OCI-LY1 (cell line): ENCODE data around the gene SPATA33.

Experiments used
- EZH2 ChIP-seq: fragments of 200-600 bp; sonication (generic), shearing (Covaris generic); IDR thresholded peaks from 2 replicates; pipeline ENCODE4 v1.8.0; 2017; ENCODE audit warnings: borderline replicate concordance, mixed run types, mild to moderate bottlenecking, antibody characterized with exemption, low read length, moderate library complexity, mixed read lengths
- TF ChIP-seq, protein P1 (sequence below): fragments of 200-600 bp; sonication (generic), shearing (Covaris generic); IDR thresholded peaks from 2 replicates; pipeline ENCODE4 v1.5.1; 2017; ENCODE audit warnings: mild to moderate bottlenecking, antibody characterized with exemption, low read length, moderate library complexity, mixed read lengths

- TF ChIP-seq, protein P1, sequence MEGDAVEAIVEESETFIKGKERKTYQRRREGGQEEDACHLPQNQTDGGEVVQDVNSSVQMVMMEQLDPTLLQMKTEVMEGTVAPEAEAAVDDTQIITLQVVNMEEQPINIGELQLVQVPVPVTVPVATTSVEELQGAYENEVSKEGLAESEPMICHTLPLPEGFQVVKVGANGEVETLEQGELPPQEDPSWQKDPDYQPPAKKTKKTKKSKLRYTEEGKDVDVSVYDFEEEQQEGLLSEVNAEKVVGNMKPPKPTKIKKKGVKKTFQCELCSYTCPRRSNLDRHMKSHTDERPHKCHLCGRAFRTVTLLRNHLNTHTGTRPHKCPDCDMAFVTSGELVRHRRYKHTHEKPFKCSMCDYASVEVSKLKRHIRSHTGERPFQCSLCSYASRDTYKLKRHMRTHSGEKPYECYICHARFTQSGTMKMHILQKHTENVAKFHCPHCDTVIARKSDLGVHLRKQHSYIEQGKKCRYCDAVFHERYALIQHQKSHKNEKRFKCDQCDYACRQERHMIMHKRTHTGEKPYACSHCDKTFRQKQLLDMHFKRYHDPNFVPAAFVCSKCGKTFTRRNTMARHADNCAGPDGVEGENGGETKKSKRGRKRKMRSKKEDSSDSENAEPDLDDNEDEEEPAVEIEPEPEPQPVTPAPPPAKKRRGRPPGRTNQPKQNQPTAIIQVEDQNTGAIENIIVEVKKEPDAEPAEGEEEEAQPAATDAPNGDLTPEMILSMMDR: no peak
- TF ChIP-seq EZH2: no peak
These were observed 37.6 kb downstream of the SPATA33 start for GRCh38 chr16:89695086-89695874.
